Measurements from ENCODE around the gene MAGI1.

Gene MAGI1

DNA sequence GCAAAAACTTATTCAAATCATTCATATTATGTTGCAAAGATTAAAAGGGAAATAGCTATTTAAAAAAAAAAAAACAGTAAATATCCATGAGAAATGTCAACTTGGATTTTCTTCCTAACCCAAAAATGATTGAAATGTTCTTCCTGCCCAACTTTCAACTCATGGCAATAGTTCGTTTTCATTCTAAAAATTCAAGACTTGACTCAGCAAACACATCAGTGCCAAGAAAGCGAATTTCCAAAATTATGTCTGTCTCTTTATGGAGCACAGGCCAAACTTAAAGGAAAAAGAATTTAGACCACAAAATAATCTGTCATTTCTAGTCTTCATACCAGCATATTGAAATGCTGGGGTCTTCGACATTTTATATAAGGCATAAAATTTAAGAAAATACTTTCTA, 63.7 kb downstream of the MAGI1 start:
- TF ChIP-seq, protein P1, sequence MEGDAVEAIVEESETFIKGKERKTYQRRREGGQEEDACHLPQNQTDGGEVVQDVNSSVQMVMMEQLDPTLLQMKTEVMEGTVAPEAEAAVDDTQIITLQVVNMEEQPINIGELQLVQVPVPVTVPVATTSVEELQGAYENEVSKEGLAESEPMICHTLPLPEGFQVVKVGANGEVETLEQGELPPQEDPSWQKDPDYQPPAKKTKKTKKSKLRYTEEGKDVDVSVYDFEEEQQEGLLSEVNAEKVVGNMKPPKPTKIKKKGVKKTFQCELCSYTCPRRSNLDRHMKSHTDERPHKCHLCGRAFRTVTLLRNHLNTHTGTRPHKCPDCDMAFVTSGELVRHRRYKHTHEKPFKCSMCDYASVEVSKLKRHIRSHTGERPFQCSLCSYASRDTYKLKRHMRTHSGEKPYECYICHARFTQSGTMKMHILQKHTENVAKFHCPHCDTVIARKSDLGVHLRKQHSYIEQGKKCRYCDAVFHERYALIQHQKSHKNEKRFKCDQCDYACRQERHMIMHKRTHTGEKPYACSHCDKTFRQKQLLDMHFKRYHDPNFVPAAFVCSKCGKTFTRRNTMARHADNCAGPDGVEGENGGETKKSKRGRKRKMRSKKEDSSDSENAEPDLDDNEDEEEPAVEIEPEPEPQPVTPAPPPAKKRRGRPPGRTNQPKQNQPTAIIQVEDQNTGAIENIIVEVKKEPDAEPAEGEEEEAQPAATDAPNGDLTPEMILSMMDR (IDR thresholded peaks at IDR 0.05; ENCODE audit: low read depth, low read length) = no peak
- no peak for DNase-seq (ENCODE audit: extremely low read depth, low read depth)

DNA sequence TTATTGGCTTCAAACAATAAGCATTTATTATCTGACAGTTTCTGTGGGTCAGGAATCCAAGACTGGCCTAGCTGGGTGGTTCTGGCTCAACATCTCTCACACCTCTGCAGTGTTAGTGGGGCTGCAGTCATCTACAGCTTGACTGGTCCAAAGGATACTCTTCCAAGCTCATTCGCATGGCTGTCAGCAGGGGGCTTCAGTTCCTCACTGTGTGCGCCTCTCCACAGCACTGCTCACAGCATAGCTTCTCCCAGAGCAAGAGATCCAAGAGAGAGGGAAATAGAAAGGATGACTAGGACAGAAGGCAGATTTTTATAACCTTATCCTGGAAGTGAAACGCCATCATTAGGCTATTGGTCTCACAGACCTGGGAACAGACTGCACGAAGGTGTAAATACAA, 64.2 kb downstream of the MAGI1 start:
- DNase-seq (ENCODE audit: extremely low read depth, low read depth) = no peak
- TF ChIP-seq, protein P1 (IDR thresholded peaks at IDR 0.05; ENCODE audit: low read depth, low read length) = no peak; the same call in 1 of the 2 replicates

DNA sequence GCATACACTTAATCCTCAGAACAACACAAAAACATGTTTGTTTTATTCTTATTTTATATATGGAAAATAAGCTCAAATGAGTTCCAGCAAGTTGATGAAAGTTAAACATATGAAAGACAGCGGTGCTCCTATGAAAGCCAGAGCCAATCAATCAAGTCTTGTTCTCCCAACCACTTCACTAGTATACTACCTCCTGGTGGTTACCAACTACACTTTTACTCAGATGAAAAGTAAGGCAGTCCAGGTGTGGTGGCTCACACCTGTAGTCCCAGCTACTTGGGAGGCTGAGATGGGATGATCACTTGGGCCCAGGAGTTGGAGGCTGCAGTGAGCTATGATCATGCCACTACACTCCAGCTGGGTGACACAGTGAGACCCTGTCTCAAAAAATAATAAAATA, 66.0 kb downstream of the MAGI1 start:
- DNase-seq (ENCODE audit: extremely low read depth, low read depth) = no peak
- TF ChIP-seq, protein P1 (IDR thresholded peaks at IDR 0.05; ENCODE audit: low read depth, low read length) = no peak

DNA sequence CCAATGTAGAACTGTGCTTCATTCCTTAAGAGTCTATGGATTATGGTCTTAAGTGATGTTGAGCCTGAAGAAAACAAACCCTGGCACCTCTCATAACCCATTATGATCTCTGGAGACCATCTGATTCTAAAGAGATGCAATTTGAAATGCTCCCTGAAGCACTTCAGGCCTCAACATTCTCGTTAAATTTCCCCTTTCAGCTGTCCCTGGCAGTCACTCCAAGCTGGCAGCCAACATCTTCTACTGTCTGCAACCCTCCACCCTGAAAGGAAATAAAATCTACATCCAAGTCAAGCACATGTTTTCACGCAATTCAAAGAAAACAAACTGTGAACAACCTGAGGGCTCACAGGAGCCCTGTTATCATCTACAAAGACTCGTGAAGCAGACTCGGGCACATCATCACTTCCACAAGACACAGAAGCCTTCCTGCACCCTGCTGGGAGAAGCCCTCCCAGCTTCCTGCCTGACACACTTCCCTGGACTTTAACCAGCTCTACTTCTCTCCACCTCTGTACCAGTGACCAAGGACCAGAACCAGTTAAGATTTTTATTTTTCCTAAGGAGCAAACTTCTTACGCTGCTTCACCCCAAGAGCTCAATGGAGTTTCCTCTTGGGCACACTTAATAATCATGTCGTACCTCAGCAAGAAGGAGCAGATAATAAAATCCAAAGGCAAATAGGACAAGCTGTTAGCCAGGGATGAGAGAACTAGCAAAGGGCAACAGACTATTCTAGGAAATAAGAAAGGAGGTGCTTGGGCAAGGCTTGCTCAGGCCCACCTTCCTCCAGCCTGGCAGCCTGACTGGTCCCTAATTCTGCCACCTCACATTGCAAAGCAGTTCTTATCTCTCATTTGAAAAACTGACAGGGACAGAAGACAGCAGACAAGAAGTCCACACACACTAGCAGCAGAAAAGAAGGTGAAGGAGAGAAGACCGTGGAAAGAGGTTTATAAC, 67.1 kb downstream of the MAGI1 start:
- TF ChIP-seq, protein P1 (IDR thresholded peaks at IDR 0.05; ENCODE audit: low read depth, low read length) = no peak
- no peak for DNase-seq (ENCODE audit: extremely low read depth, low read depth)

DNA sequence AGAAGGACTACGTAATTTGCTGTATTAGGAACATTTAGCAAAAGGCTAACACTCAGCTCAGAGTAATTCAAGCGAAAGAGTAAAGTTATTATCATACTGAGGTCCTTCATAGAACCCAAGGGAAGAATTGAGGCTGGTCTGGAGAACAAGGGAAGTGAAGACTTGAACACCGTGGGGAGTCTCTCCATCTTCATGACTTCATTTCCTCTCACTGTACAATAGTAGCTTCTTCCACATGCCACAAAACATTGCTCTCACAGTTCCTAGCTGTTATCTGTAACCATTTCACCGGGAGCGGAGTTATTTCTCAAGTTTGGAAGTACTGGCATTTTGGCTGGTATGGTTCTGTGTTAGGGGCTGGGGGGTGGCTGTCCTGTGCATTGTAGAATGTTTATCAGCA, 69.7 kb downstream of the MAGI1 start:
- no peak for DNase-seq (ENCODE audit: extremely low read depth, low read depth)
- TF ChIP-seq, protein P1 (IDR thresholded peaks at IDR 0.05; ENCODE audit: low read depth, low read length) = no peak

DNA sequence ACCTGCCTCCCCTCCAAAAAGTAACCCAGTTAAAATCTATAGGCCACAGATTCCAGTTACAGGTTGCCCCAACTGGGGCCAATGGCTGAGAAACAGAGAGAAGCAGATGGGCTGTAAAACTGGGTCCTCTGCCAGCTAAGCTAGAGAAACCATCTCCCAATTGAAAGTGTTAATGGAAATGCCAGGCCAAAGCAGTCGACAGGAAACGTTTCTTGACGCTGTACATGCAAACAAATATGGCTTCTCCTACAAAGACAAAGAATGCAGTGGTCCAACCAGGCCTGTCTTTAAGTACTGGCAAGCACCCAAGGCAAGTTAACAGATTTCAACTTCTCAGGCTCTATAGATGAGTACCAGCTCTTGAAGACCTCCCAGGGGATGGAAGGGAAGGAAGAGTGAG, 71.3 kb downstream of the MAGI1 start:
- TF ChIP-seq, protein P1 (IDR thresholded peaks at IDR 0.05; ENCODE audit: low read depth, low read length) = no peak
- no peak for DNase-seq (ENCODE audit: extremely low read depth, low read depth)

DNA sequence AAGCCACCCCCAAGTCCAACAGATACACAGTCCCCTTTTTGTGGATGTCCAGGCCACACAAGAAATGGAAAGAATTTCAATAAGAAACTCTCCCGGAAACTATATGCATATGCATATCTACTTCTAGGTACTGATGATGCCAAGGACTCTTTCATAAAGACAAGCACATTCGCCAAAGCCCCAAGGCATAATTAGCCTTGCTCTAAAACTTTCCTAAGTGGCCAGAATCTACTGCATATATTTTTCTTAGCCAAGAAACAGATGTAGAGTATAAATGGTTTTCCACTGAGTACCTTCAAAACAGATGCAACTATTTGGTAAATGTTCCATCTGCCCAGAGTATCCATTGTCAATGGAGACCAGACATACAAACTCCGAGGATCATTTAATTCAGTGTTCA, 73.9 kb downstream of the MAGI1 start:
- no peak for DNase-seq (ENCODE audit: extremely low read depth, low read depth)
- TF ChIP-seq, protein P1 (IDR thresholded peaks at IDR 0.05; ENCODE audit: low read depth, low read length) = no peak
